OCI-LY7 (cell line): ENCODE results near the gene GRN. TPM values are rescaled to one million over a fixed set of nuclear protein-coding genes. Genes with fewer than 3 reads are reported as not detected.
"Not testable (repeated sequence)": the region's sequence is repeated elsewhere in the genome, so short reads cannot be mapped to it uniquely, and the experiment has no call there.

ENCODE experiments used
- BruUV-seq: library from RNA; stranded (reverse); fragments of 400-500 nt; replicated peaks from 2 replicates; lab custom pipeline; 2021; lab: Mats Ljungman, UMichigan
- CTCF ChIA-PET: fragments of 300-600 bp; sonication (Branson Sonifier 250); formaldehyde crosslinking; loops from one replicate; lab custom pipeline; 2022; ENCODE audit warnings: antibody characterized with exemption; ENCODE audit not compliant: unreplicated experiment; lab: Charles Lee
- POLR2A ChIA-PET: fragments of 300-600 bp; sonication (Branson Sonifier 250); formaldehyde crosslinking; loops from one replicate; lab custom pipeline; 2022; ENCODE audit warnings: antibody characterized with exemption; lab: Charles Lee
- DNase-seq: peaks from one replicate; pipeline ENCODE4 v3.0.0-alpha.2; 2015; ENCODE audit warnings: low spot score
- H2AFZ ChIP-seq: fragments of 200-600 bp; sonication (generic), shearing (Covaris generic); 2 replicates; pipeline ENCODE4 v1.6.1; 2014; ENCODE audit warnings: mild to moderate bottlenecking, antibody characterized with exemption, low read length, moderate library complexity
- H3K27ac ChIP-seq: fragments of 200-600 bp; sonication (generic); 2 replicates; pipeline ENCODE4 v1.5.1; 2014; ENCODE audit warnings: mixed run types, low read depth, mild to moderate bottlenecking, moderate library complexity, low read length, inconsistent platforms; ENCODE audit not compliant: poor library complexity, severe bottlenecking
- H3K36me3 ChIP-seq: fragments of 200-600 bp; sonication (generic); 2 replicates; pipeline ENCODE4 v1.6.1; 2014; ENCODE audit warnings: mild to moderate bottlenecking, antibody characterized with exemption, low read length, moderate library complexity, mixed read lengths; ENCODE audit not compliant: insufficient read depth
- H3K4me1 ChIP-seq: fragments of 200-600 bp; sonication (generic); 2 replicates; pipeline ENCODE4 v1.5.1; 2014; ENCODE audit warnings: mild to moderate bottlenecking, low read length; ENCODE audit not compliant: insufficient read depth, poor library complexity, severe bottlenecking
- H3K4me2 ChIP-seq: fragments of 200-600 bp; sonication (generic); 2 replicates; pipeline ENCODE4 v1.6.1; 2014; ENCODE audit warnings: mild to moderate bottlenecking, low read length
- H3K4me3 ChIP-seq: fragments of 200-600 bp; sonication (generic); 2 replicates; pipeline ENCODE4 v1.5.1; 2014; ENCODE audit warnings: mild to moderate bottlenecking, low read depth, low read length; ENCODE audit not compliant: poor library complexity, severe bottlenecking
- H3K79me2 ChIP-seq: fragments of 200-600 bp; sonication (generic); 2 replicates; pipeline ENCODE4 v1.6.1; 2016; ENCODE audit warnings: low read depth, mild to moderate bottlenecking, low read length, moderate library complexity, mixed read lengths; ENCODE audit not compliant: insufficient read depth
- H3K9me2 ChIP-seq: fragments of 200-600 bp; sonication (generic); 2 replicates; pipeline ENCODE4 v1.6.1; 2016; ENCODE audit warnings: mild to moderate bottlenecking, low read length, mixed read lengths; ENCODE audit not compliant: insufficient read depth
- H3K9me3 ChIP-seq: fragments of 200-600 bp; sonication (generic); 2 replicates; pipeline ENCODE4 v1.6.1; 2014; ENCODE audit warnings: mild to moderate bottlenecking, mixed run types, low read length, mixed read lengths
- H4K20me1 ChIP-seq: fragments of 200-600 bp; sonication (generic); 2 replicates; pipeline ENCODE4 v1.6.1; 2014; ENCODE audit warnings: mild to moderate bottlenecking, antibody characterized with exemption, low read length, moderate library complexity, mixed read lengths; ENCODE audit not compliant: insufficient read depth
- CTCF ChIP-seq: fragments of 200-600 bp; sonication (generic); conservative IDR thresholded peaks from 2 replicates; pipeline ENCODE4 v1.5.1; 2014; ENCODE audit warnings: mild to moderate bottlenecking, antibody characterized with exemption, low read length, moderate library complexity, mixed read lengths
- intact Hi-C: fragments of 100-400 bp; cut with micrococcal nuclease; formaldehyde crosslinking; loops from one replicate; pipeline ENCODE4 v1.10.0; 2022; ENCODE audit not compliant: unreplicated experiment
- total RNA-seq, 2 experiments: library from RNA; depleted of rRNA in 1 of 2; stranded (reverse); fragments of >200 nt in 1 of 2; shearing (Covaris generic) in 1 of 2; gene quantifications; 2 replicates each; pipeline ENCODE4 v1.2.3, GENCODE V29; 2014 to 2022

GRN gene
- total RNA-seq, 2 experiments from 2014 or later: 203 to 247 TPM

- Histone ChIP-seq H3K9me2 (no peaks in the 10 kb centered on the region), H3K79me2 (peaks cover 11% of the 10 kb centered on the region), H3K4me1 (peaks cover 52% of the 10 kb centered on the region), H3K36me3 (peaks cover 3% of the 10 kb centered on the region; the same call in 1 of the 2 replicates), H3K4me3 (peak overlapping the region; percentile 15), H2AFZ (peak overlapping the region; percentile 61; the same call in 1 of the 2 replicates), H3K27ac (peak overlapping the region; percentile 90), H4K20me1 (no peaks in the 10 kb centered on the region), H3K4me2 (peak overlapping the region; percentile 64), H3K9me3 (no peaks in the 10 kb centered on the region)
- DNase-seq: peak; percentile 71
- ChIA-PET POLR2A (interaction anchor here (0.8 kb wide), 1 partner anchor 128 kb away, joined by 3 read pairs; the partner anchor contains the start of gene ATXN7L3), CTCF (interaction anchor here (1.1 to 1.5 kb wide), 2 partner anchors 18 to 118 kb away, joined by 3 to 6 read pairs; partner anchors contain the start of gene GRN)
- BruUV-seq: no TSS peak
- no peak for TF ChIP-seq CTCF
- intact Hi-C loops: loop anchor here (5.0 to 10.0 kb wide), 3 partner anchors 186 to 253 kb away; partner anchors contain the start of genes G6PC3, HDAC5 and HROB
Measured at GRCh38 chr17:44327715-44328449, 17.2 kb upstream of the GRN start.

- H2AFZ ChIP-seq, H3K4me3 ChIP-seq, CTCF ChIA-PET, H3K79me2 ChIP-seq, H3K9me2 ChIP-seq, H3K36me3 ChIP-seq, H3K9me3 ChIP-seq, H4K20me1 ChIP-seq, BruUV-seq, DNase-seq, H3K4me2 ChIP-seq: not testable (repeated sequence)
- POLR2A ChIA-PET: interaction anchor here (0.8 to 1.3 kb wide), 3 partner anchors 113 to 132 kb away, joined by 3 to 4 read pairs (median 3); no protein-coding TSS in a partner anchor
- intact Hi-C loops: loop anchor here (5.0 to 10.0 kb wide), 3 partner anchors 187 to 255 kb away; partner anchors contain the start of genes G6PC3, HDAC5 and HROB
- peaks cover 51% of the 10 kb centered on the region for H3K4me1 ChIP-seq
- H3K27ac ChIP-seq: peak overlapping the region; percentile 90
Measured at GRCh38 chr17:44329516-44329915, 15.6 kb upstream of the GRN start.

- intact Hi-C loops, H3K79me2 ChIP-seq, BruUV-seq, H4K20me1 ChIP-seq, DNase-seq, H3K4me3 ChIP-seq, H2AFZ ChIP-seq, H3K27ac ChIP-seq, H3K4me2 ChIP-seq, H3K9me2 ChIP-seq, H3K9me3 ChIP-seq, H3K36me3 ChIP-seq: not testable (repeated sequence)
- POLR2A ChIA-PET: interaction anchor here (0.8 to 1.3 kb wide), 3 partner anchors 114 to 131 kb away, joined by 3 to 4 read pairs (median 3); no protein-coding TSS in a partner anchor
- CTCF ChIA-PET: interaction anchor here (1.5 kb wide), 1 partner anchor 120 kb away, joined by 4 read pairs; no protein-coding TSS in a partner anchor
- H3K4me1 ChIP-seq: peaks cover 58% of the 10 kb centered on the region
Measured at GRCh38 chr17:44330263-44330662, 14.8 kb upstream of the GRN start.
